NCI-H345 treated with DMSO at 0.1 percent for 48 hours (cell line): Measurements from ENCODE around the gene GPR137.
A peak's percentile ranks its signal among the peaks of the same experiment; 100 is the strongest.

Source experiments
- DNase-seq: peaks from one replicate; lab custom pipeline; 2025; ENCODE audit not compliant: unreplicated experiment; lab: John Stamatoyannopoulos, UW

GPR137 gene

GRCh38 chr11:64284048-64284961 is 1.3 kb upstream of the GPR137 start, which contains the start of gene BAD:
BAD (minus strand) TSS chr11:64284665; CDS start chr11:64284368, 297 bp downstream.
- peak; percentile 80 for DNase-seq

GRCh38 chr11:64285885-64286800 is 495 bp downstream of the GPR137 start:
- peak; percentile 65 for DNase-seq

DNA sequence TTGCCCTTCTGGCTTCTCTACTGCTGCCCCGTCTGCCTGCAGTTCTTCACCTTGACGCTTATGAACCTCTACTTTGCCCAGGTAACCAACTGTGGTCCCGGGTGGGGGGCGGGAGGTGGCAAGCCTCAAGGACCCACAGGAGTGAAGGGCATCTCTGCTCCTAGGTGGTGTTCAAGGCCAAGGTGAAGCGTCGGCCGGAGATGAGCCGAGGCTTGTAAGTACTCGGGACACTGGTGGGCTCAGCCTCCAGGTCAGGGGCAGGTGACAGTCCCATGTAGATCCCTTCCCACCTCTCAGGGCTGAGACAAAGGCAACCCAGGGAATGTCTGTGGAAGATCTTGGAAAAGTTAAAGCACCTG is 1.1 kb downstream of the GPR137 start:
- DNase-seq = no peak

DNA sequence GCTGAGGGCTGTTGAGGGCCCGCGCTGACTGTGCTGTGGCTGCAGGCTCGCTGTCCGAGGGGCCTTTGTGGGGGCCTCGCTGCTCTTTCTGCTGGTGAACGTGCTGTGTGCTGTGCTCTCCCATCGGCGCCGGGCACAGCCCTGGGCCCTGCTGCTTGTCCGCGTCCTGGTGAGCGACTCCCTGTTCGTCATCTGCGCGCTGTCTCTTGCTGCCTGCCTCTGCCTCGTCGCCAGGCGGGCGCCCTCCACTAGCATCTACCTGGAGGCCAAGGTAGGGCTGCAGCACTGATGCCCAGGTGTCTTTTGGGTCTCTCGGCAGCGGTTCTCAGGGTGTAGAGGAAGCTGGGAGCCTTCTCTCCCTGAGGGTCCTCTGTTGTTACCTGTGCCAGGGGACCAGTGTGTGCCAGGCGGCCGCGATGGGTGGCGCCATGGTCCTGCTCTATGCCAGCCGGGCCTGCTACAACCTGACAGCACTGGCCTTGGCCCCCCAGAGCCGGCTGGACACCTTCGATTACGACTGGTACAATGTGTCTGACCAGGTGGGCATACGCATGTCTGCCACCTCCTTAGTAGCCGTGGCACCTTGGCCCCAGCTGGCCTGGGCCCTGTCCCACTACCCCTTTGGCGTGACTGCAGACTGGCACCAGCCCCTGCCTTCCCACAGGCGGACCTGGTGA is 2.2 kb downstream of the GPR137 start:
- no peak for DNase-seq

DNA sequence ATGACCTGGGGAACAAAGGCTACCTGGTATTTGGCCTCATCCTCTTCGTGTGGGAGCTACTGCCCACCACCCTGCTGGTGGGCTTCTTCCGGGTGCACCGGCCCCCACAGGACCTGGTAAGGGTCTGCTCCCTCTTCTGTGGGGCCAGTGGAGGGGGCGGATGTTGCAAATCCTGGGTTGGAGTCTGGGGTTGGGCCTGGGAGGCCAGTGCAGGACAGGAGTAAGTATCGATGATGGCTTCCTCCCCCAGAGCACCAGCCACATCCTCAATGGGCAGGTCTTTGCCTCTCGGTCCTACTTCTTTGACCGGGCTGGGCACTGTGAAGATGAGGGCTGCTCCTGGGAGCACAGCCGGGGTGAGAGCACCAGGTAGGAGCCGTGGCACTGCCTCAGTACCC is 2.7 kb downstream of the GPR137 start:
- no peak for DNase-seq

DNA sequence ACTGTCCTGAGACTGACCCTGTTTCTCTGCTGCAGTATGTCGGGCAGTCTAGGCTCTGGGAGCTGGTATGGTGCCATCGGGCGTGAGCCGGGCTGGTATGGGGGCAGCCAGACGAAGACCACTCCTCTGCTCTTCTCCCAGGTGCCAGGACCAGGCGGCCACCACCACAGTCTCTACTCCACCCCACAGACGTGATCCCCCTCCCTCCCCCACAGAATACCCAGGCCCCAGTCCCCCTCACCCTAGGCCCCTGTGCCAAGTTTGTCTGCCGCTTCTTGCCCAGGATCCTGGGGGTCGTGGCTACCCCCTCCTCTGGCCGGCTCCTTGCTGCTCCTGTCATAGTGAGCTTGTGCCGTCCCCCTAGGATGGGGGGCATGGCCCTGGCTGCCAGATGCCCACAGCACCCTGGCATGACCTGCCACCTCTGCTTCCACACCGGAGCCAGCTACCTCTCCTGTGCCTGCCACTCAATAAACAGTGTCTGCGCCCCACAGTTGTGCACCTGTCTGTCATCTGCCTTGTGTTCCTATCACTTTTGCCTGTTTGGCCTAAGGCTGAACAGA is 3.4 kb downstream of the GPR137 start:
- DNase-seq = no peak

GRCh38 chr11:64290352-64291261 is 5.0 kb downstream of the GPR137 start:
- no peak for DNase-seq

- no peak for DNase-seq
Measured at GRCh38 chr11:64291262-64291751, 5.7 kb downstream of the GPR137 start, which contains the start of gene KCNK4. KCNK4 (plus strand) TSS chr11:64291302; CDS start chr11:64293019, 1,717 bp downstream.

DNA sequence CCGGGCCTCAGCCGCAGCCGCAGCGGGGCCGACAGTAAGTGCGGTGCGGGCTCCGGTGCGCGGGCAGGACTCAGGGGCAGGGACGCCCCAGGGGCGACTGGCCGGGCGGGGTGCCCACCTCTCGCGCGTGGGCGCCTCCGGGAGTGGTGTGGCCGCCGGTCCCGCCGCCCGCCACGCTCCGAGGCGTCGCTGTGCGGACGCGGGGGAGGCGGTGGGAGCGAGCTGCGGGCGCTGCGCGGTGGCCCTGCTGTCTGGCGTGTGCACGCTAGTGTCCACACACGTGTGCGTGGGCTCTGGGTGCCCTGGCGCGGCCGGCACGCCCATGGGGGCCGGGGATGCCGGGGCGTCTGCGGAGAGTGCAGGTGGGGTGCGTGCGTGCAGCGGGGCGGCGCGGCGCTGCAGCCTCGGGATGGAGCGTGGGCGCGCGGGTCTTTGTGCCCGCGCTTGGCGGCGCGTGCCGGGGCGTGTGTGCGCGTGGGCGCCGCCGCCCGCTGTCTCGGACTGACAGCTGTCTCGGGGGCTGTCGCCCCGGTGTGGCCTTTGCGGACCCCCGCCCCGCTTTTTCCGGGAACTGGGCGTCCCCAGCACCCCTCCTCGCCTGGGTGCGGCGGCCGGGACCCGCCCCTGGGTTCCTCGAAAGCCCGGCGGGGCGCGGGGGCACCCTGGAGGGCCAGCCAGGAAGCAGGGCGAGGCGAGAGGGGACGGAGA is 6.3 kb downstream of the GPR137 start:
- no peak for DNase-seq

DNA sequence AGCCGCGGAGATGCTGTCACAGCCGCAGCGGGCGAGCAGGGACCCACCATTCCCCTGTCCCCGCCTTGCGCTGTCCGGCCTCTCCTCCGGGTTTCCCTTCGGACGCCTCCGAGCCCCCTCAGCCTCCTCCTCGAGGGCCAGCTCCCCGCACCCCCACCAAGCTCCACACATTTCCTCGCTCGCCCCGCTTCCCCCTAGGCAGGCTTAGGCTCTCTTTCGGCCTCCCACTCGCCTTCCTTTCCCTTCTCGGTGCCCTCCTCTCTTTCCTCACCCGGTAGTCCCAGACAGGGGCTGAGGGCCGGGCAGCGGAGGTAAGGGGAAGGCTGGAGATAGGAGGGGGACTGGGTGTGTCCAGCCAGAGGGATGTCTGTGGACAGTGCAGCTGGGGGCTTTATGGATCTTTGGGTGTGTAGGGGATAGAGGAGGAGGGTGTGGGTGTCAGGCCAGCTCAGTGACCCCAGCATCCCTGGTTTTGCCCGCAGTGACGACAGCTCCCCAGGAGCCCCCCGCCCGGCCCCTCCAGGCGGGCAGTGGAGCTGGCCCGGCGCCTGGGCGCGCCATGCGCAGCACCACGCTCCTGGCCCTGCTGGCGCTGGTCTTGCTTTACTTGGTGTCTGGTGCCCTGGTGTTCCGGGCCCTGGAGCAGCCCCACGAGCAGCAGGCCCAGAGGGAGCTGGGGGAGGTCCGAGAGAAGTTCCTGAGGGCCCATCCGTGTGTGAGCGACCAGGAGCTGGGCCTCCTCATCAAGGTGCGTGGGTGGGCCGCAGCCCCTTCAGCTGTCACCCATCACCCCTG is 7.0 kb downstream of the GPR137 start:
- no peak for DNase-seq

GRCh38 chr11:64294774-64295173 is 9.1 kb downstream of the GPR137 start:
- DNase-seq = no peak

GRCh38 chr11:64295760-64296159 is 10.1 kb downstream of the GPR137 start:
- DNase-seq = no peak

GRCh38 chr11:64296236-64296635 is 10.6 kb downstream of the GPR137 start:
- no peak for DNase-seq

DNA sequence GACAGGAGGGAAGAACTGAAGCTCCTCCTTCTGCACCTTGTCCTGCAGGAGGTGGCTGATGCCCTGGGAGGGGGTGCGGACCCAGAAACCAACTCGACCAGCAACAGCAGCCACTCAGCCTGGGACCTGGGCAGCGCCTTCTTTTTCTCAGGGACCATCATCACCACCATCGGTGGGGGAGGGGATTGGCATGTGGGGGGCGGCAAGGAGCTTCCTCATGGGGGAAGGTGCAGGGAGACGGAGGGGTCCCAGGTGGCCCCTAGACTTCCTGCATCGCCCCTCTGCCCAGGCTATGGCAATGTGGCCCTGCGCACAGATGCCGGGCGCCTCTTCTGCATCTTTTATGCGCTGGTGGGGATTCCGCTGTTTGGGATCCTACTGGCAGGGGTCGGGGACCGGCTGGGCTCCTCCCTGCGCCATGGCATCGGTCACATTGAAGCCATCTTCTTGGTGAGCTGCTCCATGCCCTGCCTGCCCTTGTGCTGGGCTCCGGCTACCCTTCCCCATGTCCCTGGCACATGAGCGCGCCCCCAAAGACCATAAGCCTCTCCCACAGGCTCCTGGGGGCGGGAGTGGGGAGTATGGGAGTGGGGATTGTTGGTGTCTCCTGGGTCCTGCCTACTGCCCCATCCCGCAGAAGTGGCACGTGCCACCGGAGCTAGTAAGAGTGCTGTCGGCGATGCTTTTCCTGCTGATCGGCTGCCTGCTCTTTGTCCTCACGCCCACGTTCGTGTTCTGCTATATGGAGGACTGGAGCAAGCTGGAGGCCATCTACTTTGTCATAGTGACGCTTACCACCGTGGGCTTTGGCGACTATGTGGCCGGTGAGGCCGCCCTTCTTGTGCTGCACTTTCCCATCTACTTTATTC is 11.4 kb downstream of the GPR137 start:
- DNase-seq = no peak

DNA sequence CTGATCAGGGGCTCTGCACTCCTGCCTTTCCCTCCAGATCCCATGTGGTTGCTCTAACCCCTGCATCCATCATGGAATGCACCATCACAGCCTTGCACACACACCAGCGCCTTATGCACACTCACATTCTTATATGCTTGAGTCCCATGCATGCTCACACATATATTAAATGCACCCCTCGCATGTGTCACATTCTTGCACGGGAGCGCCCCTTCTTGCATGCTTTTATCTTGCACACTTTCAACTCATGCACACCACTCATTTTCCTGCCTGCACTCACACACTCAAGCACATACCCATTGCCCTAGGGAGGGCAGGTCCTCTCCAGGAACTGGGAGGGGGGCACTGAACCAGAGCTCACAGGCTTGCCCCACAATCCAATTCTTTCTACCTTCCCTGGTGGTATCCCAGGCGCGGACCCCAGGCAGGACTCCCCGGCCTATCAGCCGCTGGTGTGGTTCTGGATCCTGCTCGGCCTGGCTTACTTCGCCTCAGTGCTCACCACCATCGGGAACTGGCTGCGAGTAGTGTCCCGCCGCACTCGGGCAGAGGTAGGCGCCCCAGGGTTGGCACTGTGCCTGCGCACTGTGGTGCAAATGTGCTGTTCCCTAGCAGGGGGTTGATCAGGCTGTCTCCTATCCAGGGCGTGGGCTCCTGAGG is 12.2 kb downstream of the GPR137 start:
- peak; percentile 56 for DNase-seq

GRCh38 chr11:64298966-64299846 is 13.6 kb downstream of the GPR137 start:
- DNase-seq = no peak
